Kidney (tissue), 14 donors: ENCODE results near the gene DLG2. TPM values are rescaled to one million over a fixed set of nuclear protein-coding genes. Genes with fewer than 3 reads are reported as not detected.

ENCODE experiments used
- DNase-seq, 5 donors: peaks; one replicate each; pipeline ENCODE4 v3.0.0-alpha.2; 2013 to 2020
- FAIRE-seq: peaks from 2 replicates; lab custom pipeline; 2012; peaks lifted over from hg19 to GRCh38; lab: Jason Lieb, UNC
- H3K27ac ChIP-seq, 2 donors: one replicate each; pipeline ENCODE4 v1.7.0; 2013; ENCODE audit warnings: low read depth in 2 of 2, low read length in 2 of 2, inconsistent platforms in 1 of 2
- H3K27me3 ChIP-seq: one replicate; pipeline ENCODE4 v1.7.1; 2013; ENCODE audit warnings: low read length, inconsistent platforms; ENCODE audit not compliant: control insufficient read depth, insufficient read depth
- H3K36me3 ChIP-seq, 3 donors: one replicate each; pipeline versions ENCODE4 v1.7.0 to v1.7.1; 2013; ENCODE audit warnings: low read length in 3 of 3, control low read depth in 1 of 3, inconsistent platforms in 1 of 3; ENCODE audit not compliant: insufficient read depth in 3 of 3, control insufficient read depth in 2 of 3
- H3K4me1 ChIP-seq, 3 donors: one replicate each; pipeline versions ENCODE4 v1.7.0 to v1.7.1; 2013; ENCODE audit warnings: low read length in 3 of 3, inconsistent platforms in 1 of 3, low read depth in 1 of 3; ENCODE audit not compliant: control insufficient read depth in 2 of 3, insufficient read depth in 2 of 3
- H3K4me3 ChIP-seq, 3 donors: one replicate each; pipeline versions ENCODE4 v1.7.0 to v1.8.1; 2013; ENCODE audit warnings: low read length in 3 of 3, control low read depth in 1 of 3, inconsistent platforms in 1 of 3
- H3K9ac ChIP-seq, 3 donors: one replicate each; pipeline versions ENCODE4 v1.7.0 to v1.7.1; 2013; ENCODE audit warnings: low read length in 3 of 3, control low read depth in 1 of 3, inconsistent platforms in 1 of 3
- H3K9me3 ChIP-seq, 3 donors: one replicate each; pipeline versions ENCODE4 v1.7.0 to v1.7.1; 2013; ENCODE audit warnings: low read length in 3 of 3, control low read depth in 1 of 3, inconsistent platforms in 1 of 3; ENCODE audit not compliant: control insufficient read depth in 2 of 3, insufficient read depth in 1 of 3
- intact Hi-C: fragments of 100-400 bp; cut with DNase I; formaldehyde crosslinking; loops from one replicate; pipeline ENCODE4 v1.11.1; 2022
- polyA plus RNA-seq: library from polyadenylated mRNA; stranded (reverse); fragments of 350-450 nt; fragmentation: Illumina TruSeq; extraction: RNeasy Lipid Tissue Mini Kit (QIAGEN cat#74804); gene quantifications from one replicate; pipeline ENCODE4 v1.2.3, GENCODE V29; 2014; ENCODE audit warnings: low read depth, low replicate concordance; ENCODE audit not compliant: insufficient read depth
- total RNA-seq: library from RNA; stranded (reverse); fragmentation: NEBNext Ultra II Directional; extraction: Animal tissue kit (Norgen Biotek cat#: 25700); gene quantifications from one replicate; pipeline ENCODE4 v1.2.1, GENCODE V29; 2021
- TF ChIP-seq, protein P1 (sequence below): IDR thresholded peaks from 3 replicates; pipeline ENCODE4 v1.5.1; 2012; ENCODE audit warnings: mild to moderate bottlenecking, moderate library complexity, borderline replicate concordance; ENCODE audit not compliant: insufficient read depth; ENCODE audit errors: extremely low read depth
- donor health status: control.
- donor health status: control.
- donor health status: control.
- donor health status: control.
- donor health status: control.
- donor health status: DM: yes; HTN: yes; CAD: no.
- donor health status: Normal renal cell carcinoma (clear cell type).

Gene DLG2
- total and polyA plus RNA-seq, 2 donors from 2014 or later: 2.9 to 7.2 TPM

DNA sequence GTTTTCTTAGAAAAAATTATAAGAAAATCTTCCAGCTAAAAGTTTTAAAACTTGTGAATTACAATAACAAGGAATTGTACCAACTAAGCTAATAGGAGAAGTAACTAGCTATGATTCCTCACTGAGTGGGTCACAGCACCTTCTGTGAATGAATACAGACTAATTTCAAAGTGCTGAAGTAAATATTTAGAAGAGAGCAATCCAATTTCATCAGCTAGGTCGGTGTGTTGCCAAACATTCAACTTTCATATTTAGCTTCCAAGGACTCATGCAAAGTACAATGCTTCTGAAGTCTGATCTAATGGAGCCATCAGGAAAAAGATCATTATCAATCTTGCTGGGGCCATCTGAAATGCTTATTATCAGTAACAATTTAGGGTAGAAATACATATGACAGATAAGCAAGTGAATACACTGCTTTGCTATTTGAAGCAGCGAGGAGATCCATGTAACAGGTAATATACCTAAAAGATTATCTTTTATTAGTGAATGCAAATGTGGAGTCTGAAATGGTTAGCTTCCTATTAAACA is 1590.4 kb downstream of the DLG2 start:
- Histone ChIP-seq H3K27ac (no peak overlapping the region), H3K4me3 (no peak overlapping the region), H3K36me3 (no peaks in the 10 kb centered on the region), H3K9me3 (no peaks in the 10 kb centered on the region), H3K27me3 (no peaks in the 10 kb centered on the region), H3K4me1 (no peaks in the 10 kb centered on the region), H3K9ac (no peak overlapping the region)
- no peak for DNase-seq
- intact Hi-C loops: no loop called here
- TF ChIP-seq, protein P1, sequence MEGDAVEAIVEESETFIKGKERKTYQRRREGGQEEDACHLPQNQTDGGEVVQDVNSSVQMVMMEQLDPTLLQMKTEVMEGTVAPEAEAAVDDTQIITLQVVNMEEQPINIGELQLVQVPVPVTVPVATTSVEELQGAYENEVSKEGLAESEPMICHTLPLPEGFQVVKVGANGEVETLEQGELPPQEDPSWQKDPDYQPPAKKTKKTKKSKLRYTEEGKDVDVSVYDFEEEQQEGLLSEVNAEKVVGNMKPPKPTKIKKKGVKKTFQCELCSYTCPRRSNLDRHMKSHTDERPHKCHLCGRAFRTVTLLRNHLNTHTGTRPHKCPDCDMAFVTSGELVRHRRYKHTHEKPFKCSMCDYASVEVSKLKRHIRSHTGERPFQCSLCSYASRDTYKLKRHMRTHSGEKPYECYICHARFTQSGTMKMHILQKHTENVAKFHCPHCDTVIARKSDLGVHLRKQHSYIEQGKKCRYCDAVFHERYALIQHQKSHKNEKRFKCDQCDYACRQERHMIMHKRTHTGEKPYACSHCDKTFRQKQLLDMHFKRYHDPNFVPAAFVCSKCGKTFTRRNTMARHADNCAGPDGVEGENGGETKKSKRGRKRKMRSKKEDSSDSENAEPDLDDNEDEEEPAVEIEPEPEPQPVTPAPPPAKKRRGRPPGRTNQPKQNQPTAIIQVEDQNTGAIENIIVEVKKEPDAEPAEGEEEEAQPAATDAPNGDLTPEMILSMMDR: no peak
- FAIRE-seq: no peak

DNA sequence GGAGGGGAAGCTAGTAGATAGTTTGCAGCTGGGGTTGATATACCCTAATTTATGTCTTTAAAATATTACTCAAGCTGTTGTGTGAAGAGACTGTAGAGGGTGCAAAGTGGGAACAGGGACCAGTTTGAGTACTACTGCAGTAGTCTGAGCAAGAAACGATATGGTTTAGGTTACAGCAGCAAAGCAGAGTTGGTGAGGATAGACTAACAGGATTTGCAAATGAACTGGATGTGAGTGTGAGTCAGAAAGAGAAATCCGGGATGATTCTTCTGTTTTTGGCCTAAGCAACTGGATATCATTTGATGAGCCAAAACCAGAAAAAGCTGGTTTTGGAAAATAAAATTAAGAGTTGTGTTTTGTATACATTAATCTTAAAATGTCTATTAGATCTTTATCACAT is 1591.5 kb downstream of the DLG2 start:
- DNase-seq (no peak), FAIRE-seq (no peak)
- H3K36me3 ChIP-seq: no peaks in the 10 kb centered on the region
- intact Hi-C loops: no loop called here
- H3K27ac ChIP-seq: no peak overlapping the region
- no peaks in the 10 kb centered on the region for H3K9me3 ChIP-seq
- TF ChIP-seq, protein P1: no peak
- H3K4me1 ChIP-seq: no peaks in the 10 kb centered on the region
- no peaks in the 10 kb centered on the region for H3K27me3 ChIP-seq
- no peak overlapping the region for H3K9ac ChIP-seq
- H3K4me3 ChIP-seq: no peak overlapping the region

DNA sequence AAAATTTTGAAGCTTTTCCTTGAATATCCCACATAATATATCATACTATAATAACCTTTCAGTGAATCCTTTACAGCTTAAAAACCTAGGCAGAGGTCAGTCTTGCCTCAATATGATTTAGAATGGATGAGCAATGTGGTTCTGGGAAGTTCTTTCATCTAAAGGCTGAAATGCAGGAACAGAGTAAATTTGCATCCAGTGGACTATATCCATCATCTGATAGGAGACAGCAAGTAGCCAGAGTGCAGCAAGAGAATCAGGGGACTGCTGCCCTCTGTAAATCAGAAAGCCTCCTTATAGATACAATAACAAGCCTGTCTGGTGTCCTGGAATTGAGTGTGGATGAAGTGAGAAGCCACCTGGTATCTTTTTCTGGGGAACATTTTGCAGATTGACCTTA is 1592.7 kb downstream of the DLG2 start:
- DNase-seq (no peak), FAIRE-seq (no peak)
- no peak overlapping the region for H3K27ac ChIP-seq
- intact Hi-C loops: no loop called here
- no peak overlapping the region for H3K4me3 ChIP-seq
- no peak overlapping the region for H3K9ac ChIP-seq
- H3K9me3 ChIP-seq: no peaks in the 10 kb centered on the region
- TF ChIP-seq, protein P1: no peak
- H3K4me1 ChIP-seq: no peaks in the 10 kb centered on the region
- H3K27me3 ChIP-seq: no peaks in the 10 kb centered on the region
- H3K36me3 ChIP-seq: no peaks in the 10 kb centered on the region

DNA sequence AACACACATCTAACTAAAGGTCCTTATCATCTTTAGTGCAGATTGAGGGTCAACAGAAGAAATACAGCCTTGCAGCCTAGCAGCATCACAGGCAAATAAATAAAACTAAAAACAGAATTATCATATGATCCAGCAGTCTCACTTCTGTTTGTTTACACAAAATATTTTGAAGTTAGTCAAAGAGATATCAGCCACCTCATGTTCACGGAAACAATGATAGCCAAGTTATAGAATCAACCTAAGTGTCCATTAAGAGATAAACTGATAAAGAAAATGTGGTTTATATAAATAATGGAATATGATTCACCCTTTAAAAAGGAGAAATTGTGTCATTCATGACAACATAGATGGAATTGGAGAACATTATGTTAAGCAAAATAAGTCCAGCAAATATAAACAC is 1602.9 kb downstream of the DLG2 start:
- intact Hi-C loops: no loop called here
- Histone ChIP-seq H3K9ac (no peak overlapping the region), H3K36me3 (no peaks in the 10 kb centered on the region), H3K27ac (no peak overlapping the region), H3K9me3 (no peaks in the 10 kb centered on the region), H3K4me3 (no peak overlapping the region), H3K4me1 (no peaks in the 10 kb centered on the region), H3K27me3 (no peaks in the 10 kb centered on the region)
- no peak for FAIRE-seq
- TF ChIP-seq, protein P1: no peak
- DNase-seq: no peak
